Measurements from ENCODE around the gene PPM1E.

GRCh38 chr17:58899191-58899590 is 143.5 kb downstream of the PPM1E start:
- TF ChIP-seq, protein P1, sequence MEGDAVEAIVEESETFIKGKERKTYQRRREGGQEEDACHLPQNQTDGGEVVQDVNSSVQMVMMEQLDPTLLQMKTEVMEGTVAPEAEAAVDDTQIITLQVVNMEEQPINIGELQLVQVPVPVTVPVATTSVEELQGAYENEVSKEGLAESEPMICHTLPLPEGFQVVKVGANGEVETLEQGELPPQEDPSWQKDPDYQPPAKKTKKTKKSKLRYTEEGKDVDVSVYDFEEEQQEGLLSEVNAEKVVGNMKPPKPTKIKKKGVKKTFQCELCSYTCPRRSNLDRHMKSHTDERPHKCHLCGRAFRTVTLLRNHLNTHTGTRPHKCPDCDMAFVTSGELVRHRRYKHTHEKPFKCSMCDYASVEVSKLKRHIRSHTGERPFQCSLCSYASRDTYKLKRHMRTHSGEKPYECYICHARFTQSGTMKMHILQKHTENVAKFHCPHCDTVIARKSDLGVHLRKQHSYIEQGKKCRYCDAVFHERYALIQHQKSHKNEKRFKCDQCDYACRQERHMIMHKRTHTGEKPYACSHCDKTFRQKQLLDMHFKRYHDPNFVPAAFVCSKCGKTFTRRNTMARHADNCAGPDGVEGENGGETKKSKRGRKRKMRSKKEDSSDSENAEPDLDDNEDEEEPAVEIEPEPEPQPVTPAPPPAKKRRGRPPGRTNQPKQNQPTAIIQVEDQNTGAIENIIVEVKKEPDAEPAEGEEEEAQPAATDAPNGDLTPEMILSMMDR (optimal IDR thresholded peaks at IDR 0.05 in 1 of 3, IDR thresholded peaks at IDR 0.05 in 1 of 3, conservative IDR thresholded peaks at IDR 0.05 in 1 of 3; ENCODE audit: extremely low read depth in 1 of 3, insufficient read depth in 2 of 3, low read length in 3 of 3): no peak
- no peak for TF ChIP-seq EZH2 (IDR thresholded peaks at IDR 0.05; ENCODE audit: low read length)

Measured in keratinocyte (primary cell).